Osteoblast (primary cell): ENCODE data around the gene TAF4. TPM values are rescaled to one million over a fixed set of nuclear protein-coding genes. Genes with fewer than 3 reads are reported as not detected.
A peak's percentile ranks its signal among the peaks of the same experiment; 100 is the strongest.
"Not testable (repeated sequence)": the region's sequence is repeated elsewhere in the genome, so short reads cannot be mapped to it uniquely, and the experiment has no call there.

Source experiments
- DNase-seq: peaks from one replicate; pipeline ENCODE4 v3.0.0; 2011; ENCODE audit warnings: low spot score, mixed read lengths; ENCODE audit not compliant: insufficient read length; ENCODE audit errors: missing footprints
- H2AFZ ChIP-seq: 2 replicates; pipeline ENCODE4 v1.6.0; 2011; ENCODE audit warnings: mild to moderate bottlenecking, low read length
- H3K27ac ChIP-seq: 2 replicates; pipeline ENCODE4 v1.5.1; 2011; ENCODE audit warnings: mild to moderate bottlenecking, low read depth, low read length, moderate library complexity
- H3K27me3 ChIP-seq: 2 replicates; pipeline ENCODE4 v1.6.0; 2012; ENCODE audit warnings: mild to moderate bottlenecking, control low read depth, inconsistent platforms, low read length, moderate library complexity; ENCODE audit not compliant: insufficient read depth
- H3K36me3 ChIP-seq: 2 replicates; pipeline ENCODE4 v1.5.1; 2011; ENCODE audit warnings: mild to moderate bottlenecking, low read length, control low read depth, moderate library complexity; ENCODE audit not compliant: insufficient read depth
- H3K4me1 ChIP-seq: 2 replicates; pipeline ENCODE4 v1.5.1; 2011; ENCODE audit warnings: mild to moderate bottlenecking, low read length, control low read depth, moderate library complexity; ENCODE audit not compliant: insufficient read depth
- H3K4me2 ChIP-seq: 2 replicates; pipeline ENCODE4 v1.6.0; 2011; ENCODE audit warnings: mild to moderate bottlenecking, low read length; ENCODE audit not compliant: insufficient read depth
- H3K4me3 ChIP-seq: fragments of 200-600 bp; sonication (generic); 3 replicates; pipeline ENCODE4 v1.5.1; 2012; ENCODE audit warnings: mild to moderate bottlenecking, low read length, inconsistent platforms; ENCODE audit not compliant: insufficient read depth
- H3K79me2 ChIP-seq: 2 replicates; pipeline ENCODE4 v1.6.0; 2012; ENCODE audit warnings: mild to moderate bottlenecking, low read length, control low read depth, inconsistent platforms; ENCODE audit not compliant: insufficient read depth
- H3K9me3 ChIP-seq: 2 replicates; pipeline ENCODE4 v1.5.1; 2011; ENCODE audit warnings: low read depth, low read length, control low read depth
- H4K20me1 ChIP-seq: 2 replicates; pipeline ENCODE4 v1.6.0; 2012; ENCODE audit warnings: mild to moderate bottlenecking, low read length, control low read depth; ENCODE audit not compliant: insufficient read depth
- CTCF ChIP-seq: IDR thresholded peaks from 2 replicates; pipeline ENCODE4 v1.5.1; 2011; ENCODE audit warnings: mild to moderate bottlenecking, low read depth, low read length, moderate library complexity; ENCODE audit errors: extremely low read depth
- total RNA-seq: library from RNA; depleted of rRNA; stranded (reverse); fragments of >200 nt; gene quantifications from 2 replicates; pipeline ENCODE4 v1.2.3, GENCODE V29; 2012

The TAF4 gene
- total RNA-seq, 1 donor, result 4.3 TPM

- no peak overlapping the region for H2AFZ ChIP-seq
- no peaks in the 10 kb centered on the region for H4K20me1 ChIP-seq
- no peaks in the 10 kb centered on the region for H3K9me3 ChIP-seq
- no peak overlapping the region for H3K4me2 ChIP-seq
- no peaks in the 10 kb centered on the region for H3K4me1 ChIP-seq
- TF ChIP-seq CTCF, result no peak
- no peak overlapping the region for H3K4me3 ChIP-seq
- no peaks in the 10 kb centered on the region for H3K79me2 ChIP-seq
- DNase-seq, result peak; percentile 73
- no peaks in the 10 kb centered on the region for H3K27me3 ChIP-seq
- no peak overlapping the region for H3K27ac ChIP-seq
- H3K36me3 ChIP-seq, result peaks cover 6% of the 10 kb centered on the region
Observed at GRCh38 chr20:61972636-61973508, 92.8 kb downstream of the TAF4 start.

GRCh38 chr20:61971595-61971994 is 94.1 kb downstream of the TAF4 start:
- not testable (repeated sequence) for H3K27ac ChIP-seq, H3K4me1 ChIP-seq, H4K20me1 ChIP-seq, H3K9me3 ChIP-seq, H3K27me3 ChIP-seq, H3K36me3 ChIP-seq, H2AFZ ChIP-seq, H3K4me2 ChIP-seq, H3K79me2 ChIP-seq, H3K4me3 ChIP-seq
- DNase-seq, result peak; percentile 38

GRCh38 chr20:61970357-61970756 is 95.3 kb downstream of the TAF4 start:
- Histone ChIP-seq H3K79me2 (no peaks in the 10 kb centered on the region), H3K36me3 (peaks cover 6% of the 10 kb centered on the region), H4K20me1 (no peaks in the 10 kb centered on the region), H3K4me1 (no peaks in the 10 kb centered on the region), H3K27me3 (peaks cover 10% of the 10 kb centered on the region), H2AFZ (no peak overlapping the region), H3K27ac (no peak overlapping the region), H3K9me3 (no peaks in the 10 kb centered on the region), H3K4me2 (no peak overlapping the region), H3K4me3 (no peak overlapping the region)
- no peak for TF ChIP-seq CTCF
- no peak for DNase-seq

- TF ChIP-seq CTCF, result no peak
- peak; percentile 68 for DNase-seq
- no peaks in the 10 kb centered on the region for H4K20me1 ChIP-seq
- H3K27ac ChIP-seq, result no peak overlapping the region
- no peaks in the 10 kb centered on the region for H3K9me3 ChIP-seq
- H2AFZ ChIP-seq, result no peak overlapping the region
- no peak overlapping the region for H3K4me2 ChIP-seq
- H3K79me2 ChIP-seq, result no peaks in the 10 kb centered on the region
- peaks cover 1% of the 10 kb centered on the region for H3K36me3 ChIP-seq
- H3K4me3 ChIP-seq, result no peak overlapping the region
- H3K27me3 ChIP-seq, result peaks cover 16% of the 10 kb centered on the region
- no peaks in the 10 kb centered on the region for H3K4me1 ChIP-seq
Observed at GRCh38 chr20:61969806-61970205, 95.9 kb downstream of the TAF4 start.
